ACC112 (cell line): Measurements from ENCODE around the gene ATP2B2.
A peak's percentile ranks its signal among the peaks of the same experiment; 100 is the strongest.

ENCODE experiments used
- H2AFZ ChIP-seq: fragments of 200-600 bp; sonication (generic); one replicate; pipeline ENCODE4 v1.6.0; 2017; ENCODE audit warnings: antibody characterized with exemption, low read length; ENCODE audit not compliant: unreplicated experiment
- H3K27ac ChIP-seq: fragments of 200-600 bp; sonication (generic); 2 replicates; pipeline ENCODE4 v1.5.1; 2014; ENCODE audit warnings: low read depth, mild to moderate bottlenecking, antibody characterized with exemption, low read length, moderate library complexity
- H3K27me3 ChIP-seq: fragments of 200-600 bp; sonication (generic); 2 replicates; pipeline ENCODE4 v1.6.1; 2014; ENCODE audit warnings: mild to moderate bottlenecking, antibody characterized with exemption, low read length, moderate library complexity, mixed read lengths; ENCODE audit not compliant: insufficient read depth
- H3K36me3 ChIP-seq: fragments of 200-600 bp; sonication (generic); 2 replicates; pipeline ENCODE4 v1.6.1; 2016; ENCODE audit warnings: mild to moderate bottlenecking, antibody characterized with exemption, low read length, moderate library complexity, mixed read lengths; ENCODE audit not compliant: insufficient read depth
- H3K4me1 ChIP-seq: fragments of 200-600 bp; sonication (generic); one replicate; pipeline ENCODE4 v1.6.1; 2016; ENCODE audit warnings: low read length, mixed read lengths; ENCODE audit not compliant: insufficient read depth, unreplicated experiment, control insufficient read depth
- H3K4me3 ChIP-seq: fragments of 200-600 bp; sonication (generic); 2 replicates; pipeline ENCODE4 v1.5.1; 2014; ENCODE audit warnings: mild to moderate bottlenecking, low read depth, low read length
- H3K79me2 ChIP-seq: fragments of 200-600 bp; sonication (generic); one replicate; pipeline ENCODE4 v1.6.0; 2016; ENCODE audit warnings: low read length; ENCODE audit not compliant: control insufficient read depth, unreplicated experiment, insufficient read depth

ATP2B2 gene

DNA sequence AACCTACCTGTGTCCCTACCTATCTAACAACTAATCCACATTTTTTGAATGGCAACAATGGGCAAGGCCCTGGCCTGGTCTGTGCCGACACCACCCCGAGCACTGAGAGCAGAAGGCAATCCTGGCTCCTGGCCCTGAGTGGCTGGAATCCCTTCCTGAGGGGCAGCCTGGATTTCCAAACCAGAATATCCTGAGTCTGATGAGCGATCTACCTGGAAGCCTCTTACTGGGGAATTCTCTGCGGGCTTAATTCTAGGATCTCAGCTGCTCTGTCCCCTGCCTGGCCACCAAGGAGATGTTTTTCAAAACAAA lies 22.1 kb downstream of the ATP2B2 start:
- Histone ChIP-seq H3K79me2 (no peaks in the 10 kb centered on the region), H2AFZ (no peak overlapping the region), H3K27me3 (peaks cover 28% of the 10 kb centered on the region), H3K36me3 (no peaks in the 10 kb centered on the region), H3K4me1 (no peaks in the 10 kb centered on the region), H3K27ac (no peak overlapping the region), H3K4me3 (no peak overlapping the region)

- H3K36me3 ChIP-seq: no peaks in the 10 kb centered on the region
- no peak overlapping the region for H3K4me3 ChIP-seq
- H3K79me2 ChIP-seq: no peaks in the 10 kb centered on the region
- H3K27me3 ChIP-seq: peaks cover 33% of the 10 kb centered on the region
- H2AFZ ChIP-seq: no peak overlapping the region
- no peaks in the 10 kb centered on the region for H3K4me1 ChIP-seq
- no peak overlapping the region for H3K27ac ChIP-seq
Observed at GRCh38 chr3:10482631-10483363, 22.6 kb downstream of the ATP2B2 start.

GRCh38 chr3:10480871-10481378 lies 24.5 kb downstream of the ATP2B2 start:
- H3K27me3 ChIP-seq: peaks cover 47% of the 10 kb centered on the region
- H3K4me1 ChIP-seq: no peaks in the 10 kb centered on the region
- no peak overlapping the region for H2AFZ ChIP-seq
- no peak overlapping the region for H3K4me3 ChIP-seq
- no peaks in the 10 kb centered on the region for H3K36me3 ChIP-seq
- H3K79me2 ChIP-seq: no peaks in the 10 kb centered on the region
- no peak overlapping the region for H3K27ac ChIP-seq

DNA sequence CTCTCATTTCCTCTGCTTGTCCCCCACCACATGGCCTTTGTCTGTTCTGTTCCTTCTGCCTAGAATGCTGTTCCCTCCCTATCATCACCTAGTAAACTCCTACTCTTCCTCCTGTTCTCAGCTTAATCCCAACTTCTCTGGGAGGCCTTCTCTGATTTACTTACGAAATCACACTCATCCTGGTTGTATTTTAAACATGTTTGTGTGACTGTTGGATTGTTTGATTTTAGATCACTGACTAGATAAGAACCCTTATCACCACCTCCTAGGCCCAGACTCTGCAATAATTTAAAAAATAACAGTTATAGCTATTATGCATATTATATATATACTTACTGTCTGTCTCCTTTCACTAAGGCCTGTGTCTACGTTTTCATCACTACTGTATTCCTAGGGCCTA lies 26.1 kb downstream of the ATP2B2 start:
- Histone ChIP-seq H2AFZ (no peak overlapping the region), H3K27me3 (peaks cover 51% of the 10 kb centered on the region), H3K27ac (no peak overlapping the region), H3K4me1 (no peaks in the 10 kb centered on the region), H3K36me3 (no peaks in the 10 kb centered on the region), H3K4me3 (no peak overlapping the region), H3K79me2 (no peaks in the 10 kb centered on the region)

DNA sequence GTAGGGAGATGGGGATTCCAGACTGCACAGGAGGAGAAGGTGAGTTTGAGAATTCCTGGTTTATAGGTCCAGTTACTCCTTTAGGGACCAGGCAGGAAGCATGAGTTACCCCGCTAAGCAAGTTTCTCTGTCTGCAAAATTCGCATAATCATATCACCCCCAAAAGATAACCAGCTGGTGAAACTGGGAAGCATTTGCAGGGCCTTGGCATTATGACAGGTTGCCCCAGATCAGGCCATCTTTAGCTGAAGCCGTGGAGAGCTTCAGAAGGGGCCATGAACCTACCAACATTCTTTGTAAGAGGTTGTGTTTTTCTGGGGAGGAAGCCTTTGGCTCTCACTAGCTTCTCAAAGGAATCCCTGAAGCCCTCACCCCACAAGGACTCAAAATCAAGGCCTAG lies 29.4 kb downstream of the ATP2B2 start:
- Histone ChIP-seq H3K36me3 (no peaks in the 10 kb centered on the region), H3K79me2 (no peaks in the 10 kb centered on the region), H2AFZ (no peak overlapping the region), H3K27me3 (peaks cover 77% of the 10 kb centered on the region), H3K4me3 (no peak overlapping the region), H3K4me1 (no peaks in the 10 kb centered on the region), H3K27ac (no peak overlapping the region)

DNA sequence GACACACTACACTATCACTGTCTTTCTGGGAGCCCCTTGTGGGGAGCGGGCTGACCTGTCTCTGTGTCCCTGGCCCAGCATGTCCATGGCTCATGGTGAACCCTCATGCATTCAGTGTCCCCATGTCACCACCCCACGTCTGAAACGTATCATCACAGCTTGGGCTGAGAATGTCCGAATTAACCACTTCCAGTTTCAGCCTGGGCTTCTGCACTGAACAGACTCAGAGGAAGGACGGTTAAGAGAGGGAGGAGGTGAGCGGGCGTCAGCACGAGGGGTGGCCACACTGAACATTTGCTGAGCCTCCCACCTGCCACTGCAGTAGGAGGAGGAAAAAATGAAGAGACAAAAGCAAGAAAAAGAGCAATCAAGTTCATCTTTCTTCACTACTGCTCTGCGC lies 30.5 kb downstream of the ATP2B2 start:
- Histone ChIP-seq H3K27me3 (peaks cover 88% of the 10 kb centered on the region), H3K4me3 (no peak overlapping the region), H2AFZ (no peak overlapping the region), H3K4me1 (no peaks in the 10 kb centered on the region), H3K27ac (no peak overlapping the region), H3K36me3 (no peaks in the 10 kb centered on the region), H3K79me2 (no peaks in the 10 kb centered on the region)

- Histone ChIP-seq H3K79me2 (no peaks in the 10 kb centered on the region), H3K4me1 (no peaks in the 10 kb centered on the region), H3K27ac (no peak overlapping the region), H3K36me3 (no peaks in the 10 kb centered on the region), H2AFZ (no peak overlapping the region), H3K4me3 (no peak overlapping the region), H3K27me3 (peaks cover 93% of the 10 kb centered on the region)
Observed at GRCh38 chr3:10474275-10474646, 31.1 kb downstream of the ATP2B2 start.

DNA sequence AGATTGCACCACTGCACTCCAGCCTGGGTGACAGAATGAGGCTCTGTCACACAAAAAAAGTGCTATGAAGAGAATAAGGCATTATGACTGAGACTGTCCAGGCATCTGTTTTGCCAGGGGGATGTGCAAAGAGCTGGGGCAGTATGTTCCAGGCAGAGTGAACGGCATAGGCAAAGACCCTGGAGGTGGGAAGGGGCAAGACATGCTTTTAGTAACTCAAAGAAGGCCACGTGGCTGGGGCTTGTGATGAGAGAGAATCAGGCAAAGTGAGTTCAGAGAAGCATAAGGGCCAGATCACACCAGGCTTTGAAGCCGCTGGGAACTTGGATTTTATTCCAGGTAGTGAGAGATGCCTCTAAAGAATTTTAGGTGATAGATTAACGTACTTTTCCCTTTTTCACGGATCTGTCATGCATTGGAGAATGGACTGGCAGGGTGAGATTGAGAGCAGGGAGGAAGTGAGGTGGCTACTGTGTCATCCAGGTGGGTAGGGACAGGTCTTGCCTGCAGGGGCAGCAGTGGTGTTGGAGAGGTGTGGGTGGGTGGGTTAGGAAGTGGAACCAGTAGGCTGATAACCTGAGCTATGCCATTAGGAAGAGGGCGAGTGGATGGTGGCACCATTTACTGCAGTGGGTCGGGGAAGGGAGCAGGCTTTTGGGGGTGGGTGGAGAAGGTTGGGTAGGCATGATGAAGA lies 31.7 kb downstream of the ATP2B2 start:
- Histone ChIP-seq H3K27me3 (peaks cover 94% of the 10 kb centered on the region), H3K79me2 (no peaks in the 10 kb centered on the region), H3K4me3 (no peak overlapping the region), H2AFZ (no peak overlapping the region), H3K36me3 (no peaks in the 10 kb centered on the region), H3K4me1 (no peaks in the 10 kb centered on the region), H3K27ac (no peak overlapping the region)

DNA sequence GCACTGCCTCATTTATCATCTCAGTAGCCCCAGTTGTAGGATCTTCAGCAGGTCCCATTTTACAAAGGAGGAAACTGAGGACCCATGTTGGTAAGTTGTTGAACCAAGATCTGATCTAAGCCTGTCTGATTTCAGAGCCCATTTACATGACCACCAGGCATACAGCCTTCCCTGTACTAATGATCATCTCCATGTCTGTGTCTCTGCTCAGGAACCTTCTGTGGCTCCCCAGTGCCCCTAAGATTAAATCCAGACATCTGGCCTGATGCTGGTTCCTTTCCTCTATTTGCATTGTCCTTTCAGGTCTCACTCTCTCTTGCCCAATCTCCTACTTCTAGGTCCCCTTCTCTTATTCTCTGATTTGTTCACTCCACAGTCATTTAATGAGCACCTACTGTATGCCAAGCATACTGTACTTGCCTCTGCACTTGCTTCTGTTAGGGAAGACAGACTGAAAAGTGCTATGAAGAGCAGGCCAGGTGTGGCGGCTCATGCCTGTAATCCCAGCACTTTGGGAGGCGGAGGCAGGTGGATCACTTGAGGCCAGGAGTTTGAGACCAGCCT lies 32.4 kb downstream of the ATP2B2 start:
- no peak overlapping the region for H3K4me3 ChIP-seq
- H2AFZ ChIP-seq: no peak overlapping the region
- H3K79me2 ChIP-seq: no peaks in the 10 kb centered on the region
- peaks cover 94% of the 10 kb centered on the region for H3K27me3 ChIP-seq
- no peak overlapping the region for H3K27ac ChIP-seq
- H3K36me3 ChIP-seq: no peaks in the 10 kb centered on the region
- H3K4me1 ChIP-seq: no peaks in the 10 kb centered on the region

- no peak overlapping the region for H3K27ac ChIP-seq
- no peaks in the 10 kb centered on the region for H3K4me1 ChIP-seq
- H2AFZ ChIP-seq: peak overlapping the region; percentile 0
- H3K27me3 ChIP-seq: peaks cover 96% of the 10 kb centered on the region
- H3K79me2 ChIP-seq: no peaks in the 10 kb centered on the region
- no peak overlapping the region for H3K4me3 ChIP-seq
- no peaks in the 10 kb centered on the region for H3K36me3 ChIP-seq
Observed at GRCh38 chr3:10471054-10471688, 34.2 kb downstream of the ATP2B2 start.
